Right ventricle myocardium superior (tissue), 1 donor: ENCODE results near the gene SLC11A2. TPM values are rescaled to one million over a fixed set of nuclear protein-coding genes. Genes with fewer than 3 reads are reported as not detected.

ENCODE experiments used
- ATAC-seq: fragments of 200-7000 bp; cut with Tn5 transposase; one replicate; pipeline ENCODE4 v1.9.1; 2020; ENCODE audit warnings: mild to moderate bottlenecking; ENCODE audit not compliant: poor library complexity
- DNase-seq: peaks from one replicate; pipeline ENCODE4 v3.0.0-alpha.2; 2020
- intact Hi-C: fragments of 100-400 bp; cut with DNase I; formaldehyde crosslinking; loops from one replicate; pipeline ENCODE4 v1.11.2; 2022
- total RNA-seq: library from RNA; stranded (reverse); fragmentation: NEBNext Ultra II Directional; extraction: Animal tissue kit (Norgen Biotek cat#: 25700); gene quantifications from one replicate; pipeline ENCODE4 v1.2.1, GENCODE V29; 2021
- donor health status: DM: no; HTN: yes; CAD: no; lungs with severe emphysema.

The SLC11A2 gene
- total RNA-seq, 1 donor from 2014 or later: 23.7 TPM

GRCh38 chr12:51004504-51004903 lies 21.7 kb downstream of the SLC11A2 start:
- no peak for DNase-seq
- intact Hi-C loops: no loop called here
- no peak for ATAC-seq

- intact Hi-C loops: no loop called here
- ATAC-seq (no peak), DNase-seq (no peak)
Measured at GRCh38 chr12:51001799-51002198, 24.4 kb downstream of the SLC11A2 start.

GRCh38 chr12:51000245-51000644 lies 25.9 kb downstream of the SLC11A2 start:
- intact Hi-C loops: no loop called here
- DNase-seq (no peak), ATAC-seq (no peak)

DNA sequence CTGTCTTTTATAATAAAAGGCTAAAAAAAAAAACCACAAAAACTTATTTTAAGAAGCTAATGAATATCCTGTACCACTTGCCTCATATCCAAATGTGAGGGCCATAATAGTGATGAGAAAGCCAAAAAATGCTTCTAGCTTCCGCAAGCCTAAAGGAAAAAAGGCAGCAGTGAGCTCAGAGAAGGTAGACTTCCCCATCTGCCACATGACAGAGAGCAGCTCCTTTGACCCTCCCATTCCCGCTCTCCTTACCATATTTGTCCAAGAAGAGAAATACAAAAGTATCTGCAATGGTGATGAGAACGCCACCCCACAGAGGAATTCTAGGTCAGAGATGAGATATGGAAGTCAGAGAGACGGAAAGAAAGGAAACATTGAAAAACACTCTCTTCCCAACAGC lies 27.1 kb downstream of the SLC11A2 start:
- DNase-seq (no peak), ATAC-seq (no peak)
- intact Hi-C loops: no loop called here

DNA sequence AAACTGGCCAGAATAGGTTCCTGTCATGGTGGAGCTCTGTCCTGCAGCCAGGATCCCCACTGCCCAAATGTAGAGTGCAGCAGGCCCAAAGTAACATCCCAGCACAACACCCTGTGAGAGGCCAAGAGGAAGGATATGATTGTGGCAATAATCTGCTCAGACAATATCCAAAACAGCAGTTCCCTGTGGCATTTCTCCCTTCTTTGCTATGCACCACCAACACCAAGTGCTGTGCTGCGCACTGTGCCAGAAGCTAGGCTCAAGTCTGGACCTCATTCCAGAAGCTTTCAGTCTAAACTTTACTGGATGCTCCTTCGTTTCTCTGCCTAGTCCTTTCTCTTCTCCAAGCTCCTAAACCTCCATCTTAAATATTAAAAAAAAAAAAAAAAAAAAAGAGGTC lies 33.4 kb downstream of the SLC11A2 start:
- DNase-seq: peak; percentile 59
- peak; percentile 27 for ATAC-seq
- intact Hi-C loops: no loop called here

DNA sequence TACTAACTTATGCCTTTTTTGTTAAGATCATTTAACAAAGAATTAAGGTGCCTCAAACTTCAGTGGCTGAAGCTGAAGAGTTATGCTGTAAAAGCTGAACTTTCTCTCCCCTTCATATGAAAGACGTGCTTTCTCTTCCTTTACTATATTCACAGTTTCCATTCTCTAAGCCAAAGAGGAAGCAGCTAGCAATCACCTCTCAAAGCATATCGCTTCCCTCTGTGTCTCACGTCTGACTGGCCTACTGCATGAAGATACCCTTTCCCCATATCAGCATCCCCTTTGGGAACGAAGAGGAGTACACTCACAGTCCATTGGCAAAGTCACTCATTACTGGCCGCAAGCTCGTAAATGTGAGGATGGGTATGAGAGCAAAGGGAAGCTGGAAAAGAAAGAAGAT lies 34.9 kb downstream of the SLC11A2 start:
- ATAC-seq (no peak), DNase-seq (no peak)
- intact Hi-C loops: no loop called here

- no peak for DNase-seq
- intact Hi-C loops: no loop called here
- ATAC-seq: no peak
Measured at GRCh38 chr12:50990791-50991190, 35.4 kb downstream of the SLC11A2 start.

DNA sequence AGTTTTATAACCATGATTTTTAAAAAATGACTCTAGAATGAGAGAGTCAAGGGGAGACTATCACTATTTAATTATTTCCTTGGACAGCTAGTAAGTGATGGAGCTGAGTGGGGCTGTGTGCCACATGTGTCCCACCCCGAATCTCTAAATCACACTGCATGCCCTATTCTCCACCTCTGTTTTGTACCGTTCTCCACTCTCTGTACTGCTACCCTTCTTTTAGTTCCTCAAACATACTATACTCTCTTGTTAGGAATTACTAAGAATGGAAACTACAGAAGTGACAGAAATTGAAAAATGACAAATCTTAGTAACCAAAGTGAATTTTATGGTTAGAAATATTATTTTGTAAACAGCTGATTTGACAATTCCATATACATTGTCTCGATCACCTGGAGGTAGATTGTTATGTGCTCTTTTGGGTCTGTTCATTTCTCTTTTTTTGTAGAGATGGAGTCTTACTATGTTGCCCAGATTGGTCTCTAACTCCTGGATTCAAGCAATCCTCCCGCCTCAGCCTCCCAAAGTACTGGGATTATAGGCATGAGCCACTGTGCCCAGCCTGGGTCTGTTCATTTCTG lies 35.9 kb downstream of the SLC11A2 start:
- intact Hi-C loops: no loop called here
- ATAC-seq: no peak

DNA sequence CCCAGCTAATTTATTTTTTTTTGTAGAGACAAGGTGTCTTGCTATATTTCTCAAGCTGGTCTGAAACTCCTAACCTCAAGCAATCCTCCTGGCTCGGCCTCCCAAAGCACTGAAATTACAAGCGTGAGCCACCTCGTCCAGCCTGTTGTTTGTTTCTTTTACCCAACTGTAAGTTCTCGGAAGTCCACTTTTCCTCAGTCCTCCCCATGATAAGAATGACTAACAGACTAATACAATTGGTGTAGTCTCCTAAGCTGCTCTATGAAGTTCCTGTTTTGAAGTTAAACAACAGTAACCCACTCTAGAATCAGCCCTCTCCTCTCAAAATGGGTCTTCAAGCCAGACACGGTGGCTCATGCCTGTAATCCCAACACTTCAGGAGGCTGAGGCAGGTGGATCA lies 37.3 kb downstream of the SLC11A2 start:
- no peak for ATAC-seq
- DNase-seq: no peak
- intact Hi-C loops: no loop called here

More for the DNA sequence above, 35.9 kb downstream of the SLC11A2 start:
- no peak for DNase-seq

DNA sequence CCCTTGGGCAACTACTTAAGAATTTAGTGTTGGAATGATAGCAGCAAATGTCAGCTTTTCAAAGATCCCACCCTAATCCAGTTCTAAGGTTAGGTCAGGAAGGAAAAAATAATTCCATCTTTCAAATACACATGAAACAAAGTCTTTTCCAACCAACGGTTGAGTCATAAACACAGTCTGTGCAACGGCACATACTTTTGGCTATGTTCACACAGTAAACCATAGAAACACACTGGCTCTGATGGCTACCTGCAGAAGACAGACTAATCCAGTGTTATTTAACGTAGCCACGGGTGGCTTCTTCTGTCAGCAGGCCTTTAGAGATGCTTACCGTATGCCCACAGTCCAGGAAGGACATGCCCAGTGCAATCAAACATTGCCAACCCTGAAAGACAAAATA lies 38.1 kb downstream of the SLC11A2 start:
- no peak for ATAC-seq
- intact Hi-C loops: no loop called here

GRCh38 chr12:50986966-50987737 lies 39.0 kb downstream of the SLC11A2 start:
- DNase-seq: no peak
- ATAC-seq: peak; percentile 84
- intact Hi-C loops: loop anchor here (2.0 kb wide), 1 partner anchor 162 kb away; no protein-coding TSS in a partner anchor

More for the DNA sequence above, 38.1 kb downstream of the SLC11A2 start:
- no peak for DNase-seq

- ATAC-seq: peak; percentile 89
- no peak for DNase-seq
- intact Hi-C loops: no loop called here
Measured at GRCh38 chr12:50985322-50985721, 40.9 kb downstream of the SLC11A2 start.

DNA sequence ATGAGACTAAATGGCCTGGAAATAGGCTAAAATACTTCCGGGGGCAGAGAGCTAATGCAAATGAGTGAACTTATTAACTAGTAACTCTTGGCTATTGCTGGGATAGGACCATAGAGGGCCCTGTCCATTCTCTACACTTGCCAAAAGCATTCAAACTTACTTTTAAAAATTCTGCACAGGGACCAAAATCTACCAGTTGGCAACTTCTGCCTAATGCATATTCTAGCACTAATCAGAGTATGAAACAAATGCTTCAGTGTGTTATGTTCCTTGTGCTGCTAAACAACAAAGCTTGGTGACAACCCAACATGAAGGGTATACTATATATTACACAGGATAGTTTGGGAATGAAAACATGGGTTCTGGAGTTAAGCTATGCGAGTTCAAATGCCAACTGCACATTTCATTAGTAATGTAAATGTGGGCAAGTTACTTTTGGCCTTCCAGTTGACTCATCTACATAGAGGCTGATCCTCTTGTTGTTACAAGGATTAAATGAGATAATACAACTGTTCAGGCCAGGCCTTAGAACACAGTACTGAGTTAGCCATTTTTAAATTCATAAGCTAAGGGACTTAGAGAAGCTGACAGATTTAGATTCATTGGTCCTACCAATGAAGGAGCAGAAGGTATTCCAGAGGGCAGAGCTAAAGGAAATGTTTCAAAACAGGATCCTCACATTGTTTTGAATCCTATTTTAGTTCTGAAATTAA lies 41.4 kb downstream of the SLC11A2 start:
- intact Hi-C loops: no loop called here
- ATAC-seq: peak; percentile 14

DNA sequence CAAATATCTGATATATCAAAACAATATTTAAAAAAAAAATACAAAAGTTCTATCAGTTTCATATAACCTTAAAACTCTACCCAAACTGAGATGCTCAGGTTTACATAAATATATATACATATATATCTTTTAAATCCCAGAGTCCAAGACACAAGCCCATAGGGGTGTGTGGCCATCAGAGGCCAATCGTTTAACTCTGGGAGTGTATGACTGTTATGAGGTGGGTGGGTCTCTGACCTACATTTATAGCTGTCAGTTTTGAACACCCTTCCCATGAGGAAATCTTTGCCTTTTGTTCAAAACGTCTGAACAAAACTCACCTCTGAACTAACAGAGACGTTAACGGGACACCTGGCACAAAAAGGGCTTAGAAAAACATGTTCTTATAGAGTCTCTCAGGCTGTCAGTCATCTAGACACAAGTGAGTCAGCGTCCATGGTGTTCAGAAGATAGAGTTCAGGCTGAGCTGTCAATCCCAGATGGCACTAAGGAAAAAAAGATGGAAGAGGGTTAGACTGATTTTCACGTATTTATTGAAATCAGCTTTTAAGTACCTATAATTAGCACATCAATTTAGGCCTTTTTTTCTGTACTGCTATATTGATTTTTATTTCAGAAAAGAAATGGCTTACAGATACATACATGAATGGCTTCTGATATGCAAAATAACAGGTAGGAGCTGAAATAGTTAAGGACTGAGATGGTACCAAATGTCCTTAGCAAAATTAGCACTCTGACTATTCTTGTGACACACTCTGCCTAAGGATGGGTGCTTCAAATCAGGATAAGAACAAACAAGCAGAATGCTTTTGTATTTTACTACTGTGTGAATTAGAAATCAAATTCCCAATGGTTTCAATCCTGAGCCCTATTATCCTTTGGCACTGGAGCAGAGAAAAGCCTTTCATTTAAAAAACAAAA lies 44.6 kb downstream of the SLC11A2 start:
- DNase-seq (no peak), ATAC-seq (no peak)
- intact Hi-C loops: no loop called here

More for the DNA sequence above, 41.4 kb downstream of the SLC11A2 start:
- no peak for DNase-seq

DNA sequence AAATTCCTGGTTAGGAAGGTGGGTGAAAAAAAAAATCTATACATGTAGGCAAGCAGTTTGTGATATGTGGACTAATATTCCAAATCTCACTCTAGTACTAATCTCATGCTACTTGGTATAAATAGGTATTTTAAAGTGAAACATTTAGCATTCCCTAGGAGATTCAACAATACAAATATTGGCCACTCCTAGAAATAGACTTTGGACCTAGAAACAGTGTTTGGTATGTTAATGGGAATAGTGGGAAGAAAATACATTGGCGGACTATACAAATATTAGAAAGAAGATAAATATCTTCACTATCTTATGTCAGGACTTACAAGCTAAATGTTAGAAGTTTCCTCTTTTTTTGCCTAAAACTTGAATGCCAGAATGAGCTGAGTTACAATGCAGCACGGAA lies 45.6 kb downstream of the SLC11A2 start:
- ATAC-seq (no peak), DNase-seq (no peak)
- intact Hi-C loops: no loop called here

GRCh38 chr12:50979369-50980052 lies 46.7 kb downstream of the SLC11A2 start:
- DNase-seq (no peak), ATAC-seq (no peak)
- intact Hi-C loops: no loop called here

DNA sequence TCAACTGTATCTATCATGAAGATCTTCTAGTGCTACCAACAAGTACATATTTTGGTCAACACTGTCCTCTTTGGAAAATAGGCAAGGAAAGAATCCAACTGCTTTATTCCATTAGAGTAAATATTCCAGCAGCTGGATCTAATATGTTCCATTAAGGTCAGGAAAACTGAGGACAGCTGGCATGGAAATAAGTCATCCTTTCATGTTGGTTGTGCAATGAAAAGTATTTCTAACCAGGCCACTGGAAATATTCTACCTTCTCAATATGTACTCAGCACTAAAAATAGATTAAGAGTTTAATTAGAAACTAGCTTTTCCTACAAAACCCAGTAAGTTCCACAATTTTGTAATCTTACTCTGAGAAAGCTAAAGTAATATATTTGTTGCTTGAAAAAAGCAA lies 54.2 kb downstream of the SLC11A2 start:
- no peak for DNase-seq
- ATAC-seq: no peak
- intact Hi-C loops: no loop called here

DNA sequence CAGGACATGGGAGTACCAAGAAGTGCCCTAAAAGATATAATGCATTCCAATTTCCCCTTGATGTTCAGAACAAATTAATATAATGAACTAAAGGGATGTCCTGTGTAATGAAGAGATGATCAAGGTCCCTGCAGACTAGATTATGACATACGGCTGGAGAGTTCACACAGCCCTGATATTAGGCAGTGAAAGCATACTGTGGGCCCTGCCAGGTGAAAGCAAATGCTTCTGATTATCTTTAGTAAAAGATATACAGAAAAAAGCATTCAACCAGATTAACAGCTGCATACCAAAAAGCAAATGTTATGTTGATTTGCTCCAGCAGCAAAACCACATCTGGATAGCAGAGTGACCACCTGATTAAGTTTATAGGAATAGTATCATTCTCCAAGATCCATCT lies 61.8 kb downstream of the SLC11A2 start:
- intact Hi-C loops: no loop called here

More for the DNA sequence above, 61.8 kb downstream of the SLC11A2 start:
- no peak for DNase-seq
- no peak for ATAC-seq
